ENCODE measurements around the gene RALB. TPM values are rescaled to one million over a fixed set of nuclear protein-coding genes. Genes with fewer than 3 reads are reported as not detected.
"Not testable (repeated sequence)": the region's sequence is repeated elsewhere in the genome, so short reads cannot be mapped to it uniquely, and the experiment has no call there.

Gene RALB
- total RNA-seq, 6 experiments from 2014 or later: 60.1 to 72.5 (median 69.2) TPM

DNA sequence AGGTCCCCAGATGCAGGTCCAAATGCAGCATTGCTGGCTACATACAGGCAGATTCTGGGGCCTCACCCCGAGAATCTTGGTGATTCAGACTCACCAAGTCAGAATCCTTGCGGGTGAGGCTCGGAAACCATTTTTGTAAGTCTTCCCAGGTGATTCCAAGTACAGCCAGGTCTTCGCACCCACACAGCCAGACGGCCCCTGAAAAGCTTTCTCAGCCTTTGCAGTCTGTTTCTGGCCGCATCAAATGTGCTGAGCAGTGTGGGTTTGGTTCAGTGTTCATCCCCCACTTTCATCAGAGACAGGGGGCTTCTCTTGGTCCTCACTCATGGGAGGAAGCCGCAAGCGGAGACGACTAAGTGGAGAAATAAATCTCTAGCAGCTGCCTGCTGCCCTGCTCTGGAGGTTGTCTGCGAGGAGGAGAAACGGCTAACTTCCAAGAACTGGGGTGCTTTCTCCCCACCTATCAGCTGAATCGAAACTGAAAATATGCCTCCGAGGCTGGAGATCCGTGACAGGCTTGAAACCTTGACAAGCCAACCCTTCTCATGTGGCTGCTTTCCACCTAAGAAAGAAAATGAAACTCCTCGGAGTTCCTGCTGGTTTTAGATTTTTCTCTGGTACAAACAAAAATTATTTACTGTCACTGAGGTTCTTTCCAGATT is 20.5 kb upstream of the RALB start:
- peaks cover 6% of the 10 kb centered on the region for H3K4me1 Mint-ChIP-seq (ENCODE audit: low read depth)
- H3K9me3 Mint-ChIP-seq: no peaks in the 10 kb centered on the region
- H3K4me3 Mint-ChIP-seq: peak overlapping the region; percentile 77
- peaks cover 6% of the 10 kb centered on the region; the same call in 1 of the 2 replicates for H3K27me3 Mint-ChIP-seq (ENCODE audit: insufficient read depth)
- peak overlapping the region; percentile 49 for H3K27ac Mint-ChIP-seq
- TF ChIP-seq, protein P1, sequence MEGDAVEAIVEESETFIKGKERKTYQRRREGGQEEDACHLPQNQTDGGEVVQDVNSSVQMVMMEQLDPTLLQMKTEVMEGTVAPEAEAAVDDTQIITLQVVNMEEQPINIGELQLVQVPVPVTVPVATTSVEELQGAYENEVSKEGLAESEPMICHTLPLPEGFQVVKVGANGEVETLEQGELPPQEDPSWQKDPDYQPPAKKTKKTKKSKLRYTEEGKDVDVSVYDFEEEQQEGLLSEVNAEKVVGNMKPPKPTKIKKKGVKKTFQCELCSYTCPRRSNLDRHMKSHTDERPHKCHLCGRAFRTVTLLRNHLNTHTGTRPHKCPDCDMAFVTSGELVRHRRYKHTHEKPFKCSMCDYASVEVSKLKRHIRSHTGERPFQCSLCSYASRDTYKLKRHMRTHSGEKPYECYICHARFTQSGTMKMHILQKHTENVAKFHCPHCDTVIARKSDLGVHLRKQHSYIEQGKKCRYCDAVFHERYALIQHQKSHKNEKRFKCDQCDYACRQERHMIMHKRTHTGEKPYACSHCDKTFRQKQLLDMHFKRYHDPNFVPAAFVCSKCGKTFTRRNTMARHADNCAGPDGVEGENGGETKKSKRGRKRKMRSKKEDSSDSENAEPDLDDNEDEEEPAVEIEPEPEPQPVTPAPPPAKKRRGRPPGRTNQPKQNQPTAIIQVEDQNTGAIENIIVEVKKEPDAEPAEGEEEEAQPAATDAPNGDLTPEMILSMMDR (IDR thresholded peaks at IDR 0.05): no peak
- DNase-seq: no peak
- H3K36me3 Mint-ChIP-seq (ENCODE audit: low read depth): no peaks in the 10 kb centered on the region; the same call in 1 of the 2 replicates

DNA sequence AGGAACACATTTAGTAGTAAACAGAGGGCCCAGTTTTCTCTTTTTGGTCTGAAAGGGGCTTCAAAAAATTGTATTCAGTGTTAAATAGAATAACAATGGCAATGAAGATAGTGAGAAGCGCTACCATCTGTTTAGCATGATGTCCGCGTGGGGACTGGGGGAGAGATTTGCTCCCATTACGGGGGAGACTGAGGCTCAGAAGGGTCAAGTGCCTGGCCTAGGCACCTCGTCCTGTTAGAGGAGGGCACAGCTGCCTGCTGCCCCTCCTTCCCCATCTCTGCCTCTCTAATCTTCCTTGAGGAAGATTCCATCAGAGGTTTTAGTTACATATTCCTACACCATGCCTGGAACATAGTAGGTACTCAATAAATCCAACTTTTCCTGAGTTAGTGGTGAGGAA is 19.4 kb upstream of the RALB start:
- no peak overlapping the region for H3K4me3 Mint-ChIP-seq
- no peak for DNase-seq
- TF ChIP-seq, protein P1 (IDR thresholded peaks at IDR 0.05): no peak
- H3K27me3 Mint-ChIP-seq (ENCODE audit: insufficient read depth): peaks cover 3% of the 10 kb centered on the region; the same call in 1 of the 2 replicates
- H3K9me3 Mint-ChIP-seq: no peaks in the 10 kb centered on the region
- no peaks in the 10 kb centered on the region; the same call in 1 of the 2 replicates for H3K36me3 Mint-ChIP-seq (ENCODE audit: low read depth)
- no peak overlapping the region for H3K27ac Mint-ChIP-seq
- peaks cover 18% of the 10 kb centered on the region for H3K4me1 Mint-ChIP-seq (ENCODE audit: low read depth)

DNA sequence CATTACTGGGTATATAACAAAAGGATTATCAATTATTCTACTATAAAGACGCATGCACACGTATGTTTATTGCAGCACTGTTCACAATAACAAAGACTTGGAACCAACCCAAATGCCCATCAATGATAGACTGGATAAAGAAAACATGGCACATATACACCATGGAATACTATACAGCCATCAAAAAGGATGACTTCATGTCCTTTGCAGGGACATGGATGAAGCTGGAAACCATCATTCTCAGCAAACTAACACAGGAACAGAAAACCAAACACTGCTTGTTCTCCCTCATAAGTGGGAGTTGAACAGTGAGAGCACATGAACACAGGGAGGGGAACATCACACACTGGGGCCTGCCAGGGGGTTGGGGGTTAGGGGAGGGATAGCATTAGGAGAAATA is 17.5 kb upstream of the RALB start:
- not testable (repeated sequence) for DNase-seq, H3K27ac Mint-ChIP-seq

DNA sequence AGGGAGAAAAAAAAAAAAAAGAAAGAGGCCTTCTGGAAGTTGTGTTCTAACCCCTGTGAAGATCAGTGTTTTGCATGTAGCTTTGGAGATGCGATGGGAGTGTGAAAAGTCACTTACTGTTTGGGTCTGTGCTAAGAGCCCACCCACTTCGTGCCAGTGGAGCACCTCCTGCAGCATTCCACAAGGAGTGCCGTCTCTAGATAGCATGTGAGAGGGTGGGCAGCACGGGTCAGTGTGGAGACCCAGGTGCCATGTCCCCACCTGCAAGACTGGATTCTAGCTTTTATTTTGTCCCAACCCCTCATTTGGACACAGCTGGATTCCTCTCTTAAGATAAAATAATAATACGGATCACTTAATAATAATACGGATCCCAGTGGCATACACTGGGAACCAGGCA is 17.0 kb upstream of the RALB start:
- Mint-ChIP-seq H3K4me1 (ENCODE audit: low read depth) (peaks cover 39% of the 10 kb centered on the region), H3K36me3 (ENCODE audit: low read depth) (no peaks in the 10 kb centered on the region; the same call in 1 of the 2 replicates), H3K4me3 (no peak overlapping the region), H3K27ac (no peak overlapping the region), H3K27me3 (ENCODE audit: insufficient read depth) (no peaks in the 10 kb centered on the region), H3K9me3 (no peaks in the 10 kb centered on the region)
- TF ChIP-seq, protein P1 (IDR thresholded peaks at IDR 0.05): no peak
- no peak for DNase-seq

More for the DNA sequence above, 17.5 kb upstream of the RALB start:
- not testable (repeated sequence) for H3K27me3 Mint-ChIP-seq (ENCODE audit: insufficient read depth); H3K4me3 Mint-ChIP-seq; H3K36me3 Mint-ChIP-seq (ENCODE audit: low read depth); H3K9me3 Mint-ChIP-seq
- peaks cover 35% of the 10 kb centered on the region for H3K4me1 Mint-ChIP-seq (ENCODE audit: low read depth)

DNA sequence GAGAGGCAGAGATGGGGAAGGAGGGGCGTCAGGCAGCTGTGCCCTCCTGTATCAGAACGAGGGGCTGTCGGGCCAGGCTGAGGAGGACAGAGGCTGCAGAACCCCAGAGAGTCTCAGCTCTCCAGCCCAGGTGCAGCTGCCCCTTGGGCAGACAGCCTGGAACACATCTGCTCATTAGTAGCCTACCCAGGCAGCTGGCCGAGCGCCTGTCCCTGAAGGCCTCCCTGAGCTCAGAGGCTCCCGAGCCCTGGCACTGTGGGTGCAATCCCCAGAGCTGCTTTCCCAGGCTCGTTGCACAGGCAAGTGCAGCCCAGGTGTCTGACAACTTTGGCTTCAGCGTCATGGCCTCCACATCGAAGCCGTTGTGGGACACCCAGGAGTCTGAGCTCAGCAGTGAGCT is 16.3 kb upstream of the RALB start:
- Mint-ChIP-seq H3K9me3 (no peaks in the 10 kb centered on the region), H3K4me1 (ENCODE audit: low read depth) (peaks cover 41% of the 10 kb centered on the region), H3K27ac (no peak overlapping the region), H3K4me3 (no peak overlapping the region), H3K27me3 (ENCODE audit: insufficient read depth) (no peaks in the 10 kb centered on the region), H3K36me3 (ENCODE audit: low read depth) (no peaks in the 10 kb centered on the region; the same call in 1 of the 2 replicates)
- TF ChIP-seq, protein P1 (IDR thresholded peaks at IDR 0.05): no peak
- no peak for DNase-seq

DNA sequence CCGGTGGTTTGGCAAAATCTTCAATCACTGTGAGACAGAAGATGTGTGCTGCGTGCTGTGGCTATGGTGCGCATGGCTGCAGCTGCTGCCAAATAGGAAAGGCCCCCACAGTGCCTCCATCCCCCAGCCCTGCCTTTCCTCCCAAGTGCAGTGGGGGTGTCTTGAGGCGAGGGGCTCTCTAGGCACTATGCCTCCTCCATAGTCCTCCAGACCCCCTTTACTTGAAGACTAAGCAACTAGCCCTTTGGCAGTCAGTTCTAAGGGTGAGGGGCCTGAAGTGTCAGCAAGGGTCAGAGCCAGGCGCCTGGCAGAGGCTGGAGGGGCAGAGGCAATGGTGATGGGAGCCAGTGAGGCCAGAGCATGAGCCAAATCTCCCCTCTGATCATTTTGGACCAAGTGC is 15.9 kb upstream of the RALB start:
- Mint-ChIP-seq H3K36me3 (ENCODE audit: low read depth) (no peaks in the 10 kb centered on the region; the same call in 1 of the 2 replicates), H3K4me1 (ENCODE audit: low read depth) (peaks cover 41% of the 10 kb centered on the region), H3K9me3 (no peaks in the 10 kb centered on the region), H3K27ac (no peak overlapping the region), H3K4me3 (no peak overlapping the region), H3K27me3 (ENCODE audit: insufficient read depth) (no peaks in the 10 kb centered on the region)
- no peak for DNase-seq
- TF ChIP-seq, protein P1 (IDR thresholded peaks at IDR 0.05): no peak

Measured in HFFc6 (cell line).